Activated CD4-positive, alpha-beta T cell treated with anti-CD3 and anti-CD28 coated beads, Interleukin-2, amount 10 ng/mL, durations not matched to agents 7 days and 5 days (primary cell): ENCODE results near the gene H2BK1. TPM values are rescaled to one million over a fixed set of nuclear protein-coding genes. Genes with fewer than 3 reads are reported as not detected.

Experiments used
- CTCF ChIA-PET: fragments of 350-600 bp; sonication (Branson Sonifier 250); formaldehyde crosslinking; loops from one replicate; lab custom pipeline; 2021; ENCODE audit warnings: antibody characterized with exemption; lab: Charles Lee
- POLR2A ChIA-PET: fragments of 350-600 bp; sonication (Branson Sonifier 250); formaldehyde crosslinking; loops from one replicate; lab custom pipeline; 2021; ENCODE audit warnings: antibody characterized with exemption; lab: Charles Lee
- DNase-seq: peaks from one replicate; pipeline ENCODE4 v3.0.0-alpha.2; 2020
- H3K27ac Mint-ChIP-seq: one replicate; pipeline ENCODE4 v1.8.0; 2021; ENCODE audit warnings: mild to moderate bottlenecking, moderate library complexity, mixed read lengths
- H3K27me3 Mint-ChIP-seq: one replicate; pipeline ENCODE4 v1.8.0; 2021; ENCODE audit warnings: mixed read lengths
- H3K36me3 Mint-ChIP-seq: one replicate; pipeline ENCODE4 v1.8.0; 2021; ENCODE audit warnings: low read depth, mixed read lengths
- H3K4me1 Mint-ChIP-seq: one replicate; pipeline ENCODE4 v1.8.0; 2021; ENCODE audit warnings: mixed read lengths
- H3K4me3 Mint-ChIP-seq: one replicate; pipeline ENCODE4 v1.8.0; 2021; ENCODE audit warnings: mild to moderate bottlenecking, moderate library complexity, mixed read lengths
- H3K9me3 Mint-ChIP-seq: one replicate; pipeline ENCODE4 v1.8.0; 2021; ENCODE audit warnings: mixed read lengths
- total RNA-seq, 2 experiments: library from RNA; stranded (reverse); gene quantifications; one replicate each; pipeline ENCODE4 v1.2.3, GENCODE V29; 2021

Gene H2BK1
- total RNA-seq, 2 experiments from 2014 or later: not detected

GRCh38 chr7:151175047-151175792, 35.1 kb downstream of the H2BK1 start:
- peaks cover 34% of the 10 kb centered on the region for H3K27me3 Mint-ChIP-seq
- DNase-seq: no peak
- no peak overlapping the region for H3K4me3 Mint-ChIP-seq
- no peak overlapping the region for H3K27ac Mint-ChIP-seq
- no peaks in the 10 kb centered on the region for H3K9me3 Mint-ChIP-seq
- POLR2A ChIA-PET: no interaction called here
- CTCF ChIA-PET: interaction anchor here (0.7 to 1.0 kb wide), 2 partner anchors 9 to 31 kb away, joined by 3 read pairs; no protein-coding TSS in a partner anchor
- H3K36me3 Mint-ChIP-seq: no peaks in the 10 kb centered on the region
- H3K4me1 Mint-ChIP-seq: no peaks in the 10 kb centered on the region

DNA sequence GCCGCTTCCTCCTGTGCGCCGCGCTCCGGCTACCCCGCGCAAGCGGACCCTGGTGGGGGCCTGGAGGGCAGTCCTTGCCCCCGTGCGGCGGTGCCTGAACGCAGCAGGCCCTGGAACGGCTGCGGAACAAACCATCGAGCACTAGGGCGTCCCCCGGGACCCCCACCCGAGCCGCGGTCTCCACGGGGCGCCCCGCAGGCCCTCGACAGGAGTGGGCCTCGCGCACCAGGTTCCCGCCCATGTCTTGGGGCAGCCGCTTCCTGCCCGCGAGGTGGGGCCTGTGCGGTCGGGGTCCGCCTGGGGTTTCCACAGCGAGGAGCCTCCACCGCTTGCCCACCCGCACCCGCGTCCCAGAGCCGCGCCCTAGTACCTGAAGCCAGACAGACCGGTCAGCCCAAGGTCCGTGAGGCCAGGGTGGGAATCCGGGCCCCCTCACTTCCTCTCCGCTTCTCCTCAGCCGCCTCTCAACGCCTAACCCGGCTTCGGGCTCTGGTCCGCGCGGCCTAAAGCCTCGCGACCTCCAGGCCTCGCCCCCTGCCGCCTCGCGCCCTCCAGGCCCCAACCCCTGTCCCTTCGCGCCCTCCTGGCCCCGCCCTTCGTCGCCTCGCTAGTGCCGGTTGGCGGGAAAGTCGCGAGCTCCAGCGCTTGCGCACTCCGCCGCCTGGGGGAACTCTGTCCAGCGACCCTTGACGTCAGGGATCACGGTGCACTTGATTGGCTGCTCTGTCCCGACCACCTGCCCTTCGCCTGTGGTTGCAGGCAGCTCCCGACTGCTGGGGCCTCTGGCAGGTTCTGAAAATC, 35.8 kb downstream of the H2BK1 start:
- Mint-ChIP-seq H3K36me3 (no peaks in the 10 kb centered on the region), H3K4me3 (no peak overlapping the region), H3K27me3 (peaks cover 41% of the 10 kb centered on the region), H3K9me3 (no peaks in the 10 kb centered on the region), H3K27ac (no peak overlapping the region), H3K4me1 (no peaks in the 10 kb centered on the region)
- ChIA-PET POLR2A (no interaction called here), CTCF (interaction anchor here (0.7 to 1.0 kb wide), 2 partner anchors 9 to 32 kb away, joined by 3 read pairs; no protein-coding TSS in a partner anchor)
- no peak for DNase-seq

DNA sequence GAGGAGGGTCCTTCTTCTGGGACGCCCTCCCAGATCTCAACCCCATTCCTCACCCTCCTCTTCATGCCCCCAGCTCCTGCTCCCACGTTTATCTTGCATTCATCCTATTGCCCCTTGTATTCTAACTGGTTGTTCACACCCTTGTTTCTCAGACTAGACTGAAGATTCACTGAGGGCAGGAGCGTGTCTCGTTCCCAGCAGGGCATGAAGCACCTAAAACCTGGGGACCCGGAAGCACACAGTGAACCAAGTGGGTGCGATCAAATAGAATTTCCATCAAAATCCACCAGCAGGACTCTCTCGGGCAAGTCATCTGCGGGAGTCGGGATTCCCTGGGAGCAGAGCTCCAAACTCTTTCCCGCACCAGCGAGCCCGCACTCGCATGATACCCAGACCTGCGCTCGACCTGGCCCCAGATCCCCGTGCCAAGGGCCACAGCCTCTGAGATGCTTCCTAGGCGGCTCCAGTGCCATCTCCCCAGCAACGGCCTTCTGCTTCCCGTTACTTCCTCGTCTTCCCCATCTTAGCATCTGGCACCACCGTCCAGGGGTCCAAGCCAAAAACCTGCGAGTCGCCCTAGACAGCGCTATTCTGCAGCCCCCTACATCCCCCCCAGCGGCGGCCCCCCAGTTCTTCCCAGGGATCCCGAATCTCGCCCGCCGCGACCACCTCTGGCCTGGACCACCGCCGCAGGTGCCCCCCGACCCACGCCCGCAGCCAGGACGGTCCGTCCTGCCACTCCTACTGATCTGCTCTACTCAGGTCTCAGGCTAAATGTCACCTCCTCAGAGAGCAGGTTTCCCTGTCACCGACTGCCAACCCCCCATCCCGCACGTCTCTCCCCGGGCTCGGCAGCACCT, 36.7 kb downstream of the H2BK1 start:
- peaks cover 47% of the 10 kb centered on the region for H3K27me3 Mint-ChIP-seq
- ChIA-PET POLR2A (no interaction called here), CTCF (interaction anchor here (1.0 kb wide), 1 partner anchor 13 kb away, joined by 3 read pairs; no protein-coding TSS in a partner anchor)
- H3K4me1 Mint-ChIP-seq: peaks cover under 1% of the 10 kb centered on the region
- no peaks in the 10 kb centered on the region for H3K36me3 Mint-ChIP-seq
- H3K27ac Mint-ChIP-seq: no peak overlapping the region
- H3K4me3 Mint-ChIP-seq: no peak overlapping the region
- H3K9me3 Mint-ChIP-seq: no peaks in the 10 kb centered on the region
- DNase-seq: no peak

- Mint-ChIP-seq H3K27me3 (peaks cover 53% of the 10 kb centered on the region), H3K9me3 (no peaks in the 10 kb centered on the region), H3K4me1 (peaks cover 4% of the 10 kb centered on the region), H3K36me3 (no peaks in the 10 kb centered on the region), H3K4me3 (no peak overlapping the region), H3K27ac (no peak overlapping the region)
- ChIA-PET POLR2A (no interaction called here), CTCF (interaction anchor here (0.6 to 1.0 kb wide), 6 partner anchors 9 to 212 kb away, joined by 3 to 5 read pairs (median 3); partner anchors contain the start of gene CHPF2)
- DNase-seq: peak; percentile 77
These were observed 37.8 kb downstream of the H2BK1 start for GRCh38 chr7:151172273-151173141.

- ChIA-PET POLR2A (no interaction called here), CTCF (interaction anchor here (1.0 to 1.8 kb wide), 4 partner anchors 9 to 75 kb away, joined by 3 to 6 read pairs (median 5); no protein-coding TSS in a partner anchor)
- Mint-ChIP-seq H3K36me3 (no peaks in the 10 kb centered on the region), H3K4me3 (peak overlapping the region; percentile 55), H3K27ac (no peak overlapping the region), H3K9me3 (no peaks in the 10 kb centered on the region), H3K27me3 (peaks cover 48% of the 10 kb centered on the region), H3K4me1 (peaks cover 6% of the 10 kb centered on the region)
- DNase-seq: no peak
These were observed 41.5 kb downstream of the H2BK1 start for GRCh38 chr7:151168787-151169162.

DNA sequence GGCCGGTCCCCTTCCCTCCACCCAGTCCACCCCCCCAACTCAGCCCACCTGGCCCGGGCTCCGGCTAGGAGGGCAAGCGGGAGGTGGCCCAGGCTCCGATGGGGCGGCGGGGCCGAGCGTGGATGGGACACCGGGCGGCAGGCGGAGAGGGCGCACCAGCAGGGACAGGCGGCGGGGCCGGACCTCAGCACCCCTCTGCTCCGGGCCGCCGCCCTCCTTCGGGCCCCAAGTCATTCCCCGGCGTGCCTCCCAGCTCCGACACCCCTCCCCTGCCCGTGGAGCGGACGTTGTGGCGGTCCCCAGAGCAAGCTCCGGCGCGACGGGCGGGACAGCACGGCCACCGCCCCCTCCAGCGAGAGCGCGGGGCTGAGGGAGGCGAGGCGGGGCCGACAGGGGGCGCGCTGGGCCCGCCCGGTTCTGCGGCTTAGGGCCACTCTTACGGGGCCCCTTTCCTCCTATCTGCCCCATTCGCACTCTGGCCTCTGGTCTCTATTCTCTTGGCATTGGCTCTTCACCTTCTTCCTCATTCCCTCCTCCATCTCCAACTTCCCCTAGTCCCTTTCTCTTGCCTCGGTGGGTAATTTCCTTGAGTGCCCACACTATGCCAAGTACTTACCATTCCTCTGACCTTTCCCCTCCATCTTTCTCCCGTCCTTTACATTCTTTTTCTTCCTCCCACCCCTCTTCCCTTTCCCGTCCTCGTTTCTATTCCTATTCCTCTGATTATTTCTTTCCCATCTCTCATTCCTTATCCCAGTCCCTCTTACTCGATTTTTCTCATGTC, 42.1 kb downstream of the H2BK1 start:
- Mint-ChIP-seq H3K4me3 (peak overlapping the region; percentile 55), H3K4me1 (peaks cover 6% of the 10 kb centered on the region), H3K27ac (no peak overlapping the region), H3K27me3 (peaks cover 45% of the 10 kb centered on the region), H3K9me3 (no peaks in the 10 kb centered on the region), H3K36me3 (no peaks in the 10 kb centered on the region)
- peak; percentile 48 for DNase-seq
- CTCF ChIA-PET: interaction anchor here (0.7 to 1.8 kb wide), 9 partner anchors 8 to 184 kb away, joined by 3 to 6 read pairs (median 3); partner anchors contain the start of gene ABCF2
- POLR2A ChIA-PET: no interaction called here

DNA sequence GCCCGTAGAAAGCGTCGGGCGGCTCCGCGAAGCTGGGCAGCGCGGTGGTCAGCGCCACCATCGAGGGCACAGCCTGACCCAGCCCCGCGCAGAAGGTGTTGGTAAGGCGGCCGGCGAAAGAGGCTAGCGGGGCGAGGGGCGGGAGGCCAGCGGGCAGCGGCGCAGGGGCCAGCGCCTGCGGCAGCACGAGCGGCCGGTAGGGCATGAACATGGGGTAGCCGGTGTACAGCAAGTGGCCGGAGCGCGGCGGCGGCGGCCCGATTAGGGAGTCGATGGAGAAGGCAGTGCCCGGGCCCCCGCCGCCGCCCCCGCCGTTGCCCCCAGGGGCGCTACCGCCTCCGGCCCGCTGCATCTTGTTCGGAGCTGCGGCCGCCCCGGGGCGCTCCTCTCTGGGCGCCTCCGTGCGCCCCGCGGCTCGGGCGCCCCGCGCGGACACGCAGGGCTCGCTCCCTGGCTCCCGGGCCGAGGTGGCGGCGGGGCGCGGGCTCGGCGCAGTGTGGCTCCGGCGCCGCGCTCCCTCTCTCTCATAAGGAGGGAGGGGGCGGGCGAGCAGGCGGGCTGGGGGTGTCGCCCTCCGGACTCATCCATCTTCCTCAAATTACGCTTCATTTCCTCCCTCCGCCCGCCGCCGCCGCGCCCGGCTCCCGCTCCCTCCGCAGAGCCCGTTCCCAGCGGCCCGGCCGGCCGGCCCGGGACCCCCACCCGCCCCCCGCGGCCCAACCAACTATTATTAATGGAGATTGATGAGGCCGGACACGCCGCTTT, 42.9 kb downstream of the H2BK1 start, which contains the start of gene GBX1:
TSS of gene GBX1 (minus strand) at position 498 of the 765 bp plus-strand sequence. CDS start at position 352, 146 bp downstream.
- CTCF ChIA-PET: interaction anchor here (0.7 to 1.8 kb wide), 9 partner anchors 8 to 183 kb away, joined by 3 to 6 read pairs (median 3); partner anchors contain the start of gene ABCF2
- no peaks in the 10 kb centered on the region for H3K36me3 Mint-ChIP-seq
- peak within 1 kb of the TSS; percentile 55 for H3K4me3 Mint-ChIP-seq
- H3K27me3 Mint-ChIP-seq: peaks cover 38% of the 10 kb centered on the region
- no peak for DNase-seq
- POLR2A ChIA-PET: no interaction called here
- H3K27ac Mint-ChIP-seq: no peak within 1 kb of the TSS
- H3K4me1 Mint-ChIP-seq: peaks cover 6% of the 10 kb centered on the region
- no peaks in the 10 kb centered on the region for H3K9me3 Mint-ChIP-seq

- peaks cover 34% of the 10 kb centered on the region for H3K27me3 Mint-ChIP-seq
- H3K9me3 Mint-ChIP-seq: no peaks in the 10 kb centered on the region
- no peak overlapping the region for H3K4me3 Mint-ChIP-seq
- peaks cover 6% of the 10 kb centered on the region for H3K4me1 Mint-ChIP-seq
- no peaks in the 10 kb centered on the region for H3K36me3 Mint-ChIP-seq
- no peak overlapping the region for H3K27ac Mint-ChIP-seq
- no peak for DNase-seq
- POLR2A ChIA-PET: no interaction called here
- CTCF ChIA-PET: interaction anchor here (0.6 to 1.8 kb wide), 3 partner anchors 9 to 138 kb away, joined by 3 to 6 read pairs (median 4); no protein-coding TSS in a partner anchor
These were observed 43.6 kb downstream of the H2BK1 start for GRCh38 chr7:151166629-151167196.

GRCh38 chr7:151161757-151162156, 48.5 kb downstream of the H2BK1 start:
- Mint-ChIP-seq H3K27ac (no peak overlapping the region), H3K27me3 (peaks cover 15% of the 10 kb centered on the region), H3K4me1 (peaks cover 1% of the 10 kb centered on the region), H3K9me3 (no peaks in the 10 kb centered on the region), H3K36me3 (no peaks in the 10 kb centered on the region), H3K4me3 (no peak overlapping the region)
- POLR2A ChIA-PET: no interaction called here
- CTCF ChIA-PET: interaction anchor here (0.6 kb wide), 1 partner anchor 201 kb away, joined by 3 read pairs; no protein-coding TSS in a partner anchor
- DNase-seq: no peak
